SK-N-SH (cell line): ENCODE results near the gene KIF5C. TPM values are rescaled to one million over a fixed set of nuclear protein-coding genes. Genes with fewer than 3 reads are reported as not detected.

Experiments
- CTCF ChIA-PET: fragments of 300-600, 350-600 bp; formaldehyde crosslinking; extraction: SDS; loops from one replicate; lab custom pipeline; 2021; lab: Yijun Ruan, JAX
- POLR2A ChIA-PET: fragments of 350-600 bp; sonication (Branson Sonifier 250); formaldehyde crosslinking; extraction: SDS; loops from one replicate; lab custom pipeline; 2020; ENCODE audit warnings: antibody characterized with exemption, inconsistent platforms; lab: Yijun Ruan, JAX
- DNase-seq: peaks from one replicate; pipeline ENCODE4 v3.0.0; 2012
- H2AFZ ChIP-seq: fragments of 200-600 bp; sonication (generic); 2 replicates; pipeline ENCODE4 v1.8.1; 2016; ENCODE audit warnings: antibody characterized with exemption, mild to moderate bottlenecking, low read depth
- H3F3A ChIP-seq: fragments of 200-600 bp; sonication (generic); replicated peaks from 2 replicates; pipeline ENCODE3; 2016; ENCODE audit warnings: antibody characterized with exemption, mild to moderate bottlenecking; ENCODE audit not compliant: insufficient read depth
- H3K27ac ChIP-seq, 2 experiments: fragments of 200-500 bp in 1 of 2; fragments of 200-600 bp in 1 of 2; sonication (Bioruptor generic) in 1 of 2; sonication (generic), shearing (Covaris generic) in 1 of 2; 2 replicates each; pipeline versions ENCODE4 v1.5.1 to v1.6.1; 2014 to 2016; ENCODE audit warnings: low read depth in 2 of 2, inconsistent platforms in 1 of 2, low read length in 1 of 2, mild to moderate bottlenecking in 1 of 2, mixed read lengths in 1 of 2
- H3K27me3 ChIP-seq: fragments of 200-600 bp; sonication (generic), shearing (Covaris generic); 2 replicates; pipeline ENCODE4 v1.6.1; 2016; ENCODE audit warnings: mixed run types; ENCODE audit not compliant: insufficient read depth
- H3K36me3 ChIP-seq, 2 experiments: fragments of 200-500 bp in 1 of 2; fragments of 200-600 bp in 1 of 2; sonication (Bioruptor generic) in 1 of 2; sonication (generic) in 1 of 2; replicated peaks in 1 of 2; 2 replicates each; pipeline versions ENCODE3 to v1.5.1; 2014 to 2016; ENCODE audit warnings: low read length in 1 of 2, mild to moderate bottlenecking in 1 of 2; ENCODE audit not compliant: insufficient read depth in 2 of 2, control insufficient read depth in 1 of 2
- H3K4me1 ChIP-seq, 2 experiments: fragments of 200-500 bp in 1 of 2; fragments of 200-600 bp in 1 of 2; sonication (Bioruptor generic) in 1 of 2; sonication (generic), shearing (Covaris generic) in 1 of 2; 2 replicates each; pipeline versions ENCODE4 v1.5.1 to v1.6.1; 2014 to 2016; ENCODE audit warnings: low read depth in 1 of 2, low read length in 1 of 2, mixed run types in 1 of 2; ENCODE audit not compliant: insufficient read depth in 2 of 2, control insufficient read depth in 1 of 2
- H3K4me2 ChIP-seq: fragments of 200-600 bp; sonication (generic), shearing (Covaris generic); 2 replicates; pipeline ENCODE4 v1.6.1; 2017; ENCODE audit warnings: mixed run types
- H3K4me3 ChIP-seq, 2 experiments: fragments of 200-500 bp in 1 of 2; fragments of 200-600 bp in 1 of 2; sonication (Bioruptor generic) in 1 of 2; sonication (generic), shearing (Covaris generic) in 1 of 2; 2 replicates each; pipeline versions ENCODE4 v1.5.1 to v1.8.1; 2014 to 2016; ENCODE audit warnings: low read depth in 2 of 2, inconsistent platforms in 1 of 2, low read length in 1 of 2, mild to moderate bottlenecking in 1 of 2, mixed read lengths in 1 of 2, moderate library complexity in 1 of 2
- H3K79me2 ChIP-seq: fragments of 200-600 bp; sonication (generic); 2 replicates; pipeline ENCODE4 v1.8.1; 2017; ENCODE audit warnings: mild to moderate bottlenecking; ENCODE audit not compliant: insufficient read depth
- H3K9ac ChIP-seq: fragments of 200-600 bp; sonication (generic); 2 replicates; pipeline ENCODE4 v1.6.1; 2017; ENCODE audit warnings: mixed run types
- H3K9me2 ChIP-seq: fragments of 200-600 bp; sonication (generic); 2 replicates; pipeline ENCODE4 v1.6.1; 2017; ENCODE audit warnings: mixed run types
- H3K9me3 ChIP-seq: fragments of 200-600 bp; sonication (generic); 2 replicates; pipeline ENCODE4 v1.6.1; 2017; ENCODE audit warnings: mixed run types, mild to moderate bottlenecking, moderate library complexity
- H4K20me1 ChIP-seq: fragments of 200-600 bp; sonication (generic); 2 replicates; pipeline ENCODE4 v1.6.1; 2017; ENCODE audit warnings: mild to moderate bottlenecking, mixed run types; ENCODE audit not compliant: insufficient read depth
- CTCF ChIP-seq: fragments of 200-600 bp; sonication (generic); IDR thresholded peaks from 2 replicates; pipeline ENCODE4 v1.6.1; 2017; ENCODE audit warnings: antibody characterized with exemption, mild to moderate bottlenecking, moderate library complexity
- ELF1 ChIP-seq: IDR thresholded peaks from 2 replicates; pipeline ENCODE4 v1.4.0; 2012
- EP300 ChIP-seq, 2 experiments: IDR thresholded peaks; 2 replicates each; pipeline versions ENCODE4 v1.4.0 to v1.6.1; 2012; ENCODE audit warnings: borderline replicate concordance in 1 of 2, low read depth in 1 of 2, low read length in 1 of 2
- EZH2phosphoT487 ChIP-seq: fragments of 200-600 bp; sonication (generic); IDR thresholded peaks from 2 replicates; pipeline ENCODE4 v1.6.1; 2017; ENCODE audit warnings: low read depth, mixed run types, mild to moderate bottlenecking, antibody characterized with exemption, moderate library complexity, borderline replicate concordance
- FOXM1 ChIP-seq: IDR thresholded peaks from 2 replicates; pipeline ENCODE4 v1.4.0; 2012; ENCODE audit warnings: low read depth, mild to moderate bottlenecking
- IRF3 ChIP-seq: fragments of 150-350 bp; IDR thresholded peaks from 2 replicates; pipeline ENCODE4 v1.6.1; 2016; ENCODE audit warnings: mild to moderate bottlenecking, low read depth, low read length
- JUND ChIP-seq: IDR thresholded peaks from 2 replicates; pipeline ENCODE4 v1.4.0; 2012
- MAX ChIP-seq: IDR thresholded peaks from 2 replicates; pipeline ENCODE4 v1.4.0; 2012; ENCODE audit warnings: low read depth
- MXI1 ChIP-seq: IDR thresholded peaks from 2 replicates; pipeline ENCODE4 v1.6.1; 2012; ENCODE audit warnings: mild to moderate bottlenecking, low read depth, low read length, improper control_type of control experiment
- NRF1 ChIP-seq: IDR thresholded peaks from 2 replicates; pipeline ENCODE4 v1.6.1; 2012; ENCODE audit warnings: low read depth, mild to moderate bottlenecking, low read length
- PBX3 ChIP-seq: IDR thresholded peaks from 2 replicates; pipeline ENCODE4; 2012
- POLR2AphosphoS5 ChIP-seq: IDR thresholded peaks from 2 replicates; pipeline ENCODE4 v1.6.1; 2012; ENCODE audit warnings: low read depth, low read length
- REST ChIP-seq: IDR thresholded peaks from 2 replicates; pipeline ENCODE4 v1.6.1; 2012; ENCODE audit warnings: mild to moderate bottlenecking, low read depth, low read length, moderate library complexity
- RFX5 ChIP-seq: IDR thresholded peaks from 2 replicates; pipeline ENCODE4 v1.6.1; 2012; ENCODE audit warnings: mild to moderate bottlenecking, improper control_type of control experiment, low read length
- SIN3A ChIP-seq: IDR thresholded peaks from 2 replicates; pipeline ENCODE4 v1.6.1; 2012; ENCODE audit warnings: low read depth, mild to moderate bottlenecking, low read length, moderate library complexity, borderline replicate concordance
- SMC3 ChIP-seq: IDR thresholded peaks from 2 replicates; pipeline ENCODE4 v1.6.1; 2012; ENCODE audit warnings: low read depth, low read length, improper control_type of control experiment
- TCF12 ChIP-seq: IDR thresholded peaks from 2 replicates; pipeline ENCODE4 v1.4.0; 2012
- TEAD4 ChIP-seq: IDR thresholded peaks from 2 replicates; pipeline ENCODE4 v1.4.0; 2012; ENCODE audit warnings: mild to moderate bottlenecking, borderline replicate concordance; ENCODE audit not compliant: insufficient read depth
- USF1 ChIP-seq: IDR thresholded peaks from 2 replicates; pipeline ENCODE4 v1.4.0; 2012; ENCODE audit warnings: low read depth, borderline replicate concordance
- WGBS: methylation state at CpG from one replicate; pipeline ENCODE4 v1.1.6; 2017; ENCODE audit warnings: low lambda C conversion rate; 5-methylcytosine and 5-hydroxymethylcytosine counted together
- polyA plus RNA-seq, 3 experiments: library from polyadenylated mRNA; depleted of rRNA; stranded (reverse); fragments of >200 nt; gene quantifications; 2 replicates each; pipeline ENCODE4 v1.2.3, GENCODE V29; 2012

Gene KIF5C
- polyA plus RNA-seq, 1 of the 3 experiments (the other 2 are of a cell fraction) = 3.9 TPM

- DNase-seq = no peak
- POLR2A ChIA-PET = no interaction called here
- no peak overlapping the region for H3K27ac ChIP-seq
- H2AFZ ChIP-seq = no peak overlapping the region; the same call in 1 of the 2 replicates
- H3K9me2 ChIP-seq = no peaks in the 10 kb centered on the region
- 85% methylated on average over 2 of the region's 2 CpGs for WGBS
- TF ChIP-seq IRF3 (no peak), TCF12 (no peak), RFX5 (no peak), PBX3 (no peak), TEAD4 (no peak), JUND (no peak), FOXM1 (no peak), POLR2AphosphoS5 (no peak), SMC3 (no peak), USF1 (no peak), MXI1 (no peak), EP300 (IDR thresholded peaks at IDR 0.05; ENCODE audit: borderline replicate concordance in 1 of 2, low read depth in 1 of 2, low read length in 1 of 2) (no peak)
- H4K20me1 ChIP-seq = no peaks in the 10 kb centered on the region
- CTCF ChIA-PET = interaction anchor here (0.9 kb wide), 1 partner anchor 486 kb away, joined by 3 read pairs; no protein-coding TSS in a partner anchor
- H3K27me3 ChIP-seq = no peaks in the 10 kb centered on the region
- H3K4me2 ChIP-seq = no peak overlapping the region
- H3K36me3 ChIP-seq = no peaks in the 10 kb centered on the region
- H3K9ac ChIP-seq = no peak overlapping the region
- H3K9me3 ChIP-seq = no peaks in the 10 kb centered on the region
- peaks cover 19 to 21% of the 10 kb centered on the region in 2 experiments for H3K4me1 ChIP-seq
- no peaks in the 10 kb centered on the region for H3K79me2 ChIP-seq
- no peak overlapping the region for H3K4me3 ChIP-seq
- peaks cover 7% of the 10 kb centered on the region for H3F3A ChIP-seq
These were observed 200.1 kb downstream of the KIF5C start for GRCh38 chr2:149075105-149075504.

- DNase-seq = no peak
- H3K4me2 ChIP-seq = no peak overlapping the region
- H3F3A ChIP-seq = no peaks in the 10 kb centered on the region
- no peaks in the 10 kb centered on the region for H3K36me3 ChIP-seq
- ChIA-PET CTCF (no interaction called here), POLR2A (no interaction called here)
- H3K9me3 ChIP-seq = no peaks in the 10 kb centered on the region
- peak overlapping the region; percentile 24; the same call in 1 of the 2 replicates for H2AFZ ChIP-seq
- no peak overlapping the region for H3K4me3 ChIP-seq
- 93% methylated on average over 10 of the region's 10 CpGs for WGBS
- no peaks in the 10 kb centered on the region for H3K79me2 ChIP-seq
- peaks cover 16 to 23% of the 10 kb centered on the region in 2 experiments; a peak in 3 of 4 replicates for H3K4me1 ChIP-seq
- H3K9ac ChIP-seq = no peak overlapping the region; the same call in 1 of the 2 replicates
- no peaks in the 10 kb centered on the region for H3K27me3 ChIP-seq
- no peaks in the 10 kb centered on the region for H3K9me2 ChIP-seq
- peak overlapping the region in 1 of 2 experiments; percentile 21; a peak in 2 of 4 replicates for H3K27ac ChIP-seq
- H4K20me1 ChIP-seq = no peaks in the 10 kb centered on the region
- TF ChIP-seq USF1 = no peak
- no peak for TF ChIP-seq EZH2phosphoT487
- TF ChIP-seq MAX = no peak
- TF ChIP-seq MXI1 = no peak
- no peak for TF ChIP-seq JUND
- no peak for TF ChIP-seq REST
- no peak for TF ChIP-seq CTCF
- TF ChIP-seq NRF1 = no peak
- TF ChIP-seq SIN3A = no peak
- no peak for TF ChIP-seq ELF1
These were observed 200.8 kb downstream of the KIF5C start for GRCh38 chr2:149075853-149076252.
